Lower leg skin (tissue), 3 donors: ENCODE data around the gene FASTK.

Source experiments
- CTCF ChIP-seq, 3 donors: fragments of 450-650 bp; IDR thresholded peaks; one replicate each; pipeline ENCODE4 v1.5.1; 2016; ENCODE audit warnings: antibody characterized with exemption in 3 of 3, mild to moderate bottlenecking in 3 of 3, moderate library complexity in 2 of 3
- POLR2A ChIP-seq, 2 donors: fragments of 450-650 bp; IDR thresholded peaks; one replicate each; pipeline ENCODE4 v1.6.1; 2016 to 2017; ENCODE audit warnings: antibody characterized with exemption in 2 of 2, mild to moderate bottlenecking in 1 of 2, moderate library complexity in 1 of 2

- TF ChIP-seq POLR2A (IDR thresholded peaks at IDR 0.05), result no peak
- TF ChIP-seq CTCF (IDR thresholded peaks at IDR 0.05), result no peak
Measured at GRCh38 chr7:151051108-151051507, 29.5 kb downstream of the FASTK start.
